Measurements from ENCODE around the gene DNHD1.

DNHD1 gene

GRCh38 chr11:6613496-6613895 lies 116.4 kb downstream of the DNHD1 start:
- no peak for DNase-seq (ENCODE audit: low read depth)
- H3K4me3 ChIP-seq (ENCODE audit: low read depth, low read length) = no peak overlapping the region
- no peak for TF ChIP-seq CTCF (IDR thresholded peaks at IDR 0.05; ENCODE audit: low read depth, low read length, missing control alignments)

- no peak overlapping the region for H3K4me3 ChIP-seq (ENCODE audit: low read depth, low read length)
- no peak for DNase-seq (ENCODE audit: low read depth)
- TF ChIP-seq CTCF (IDR thresholded peaks at IDR 0.05; ENCODE audit: low read depth, low read length, missing control alignments) = no peak
Measured at GRCh38 chr11:6614446-6614845, 117.4 kb downstream of the DNHD1 start.

GRCh38 chr11:6615046-6615445 lies 118.0 kb downstream of the DNHD1 start:
- TF ChIP-seq CTCF (IDR thresholded peaks at IDR 0.05; ENCODE audit: low read depth, low read length, missing control alignments) = no peak
- no peak overlapping the region for H3K4me3 ChIP-seq (ENCODE audit: low read depth, low read length)
- no peak for DNase-seq (ENCODE audit: low read depth)

GRCh38 chr11:6615882-6616585 lies 119.0 kb downstream of the DNHD1 start:
- DNase-seq (ENCODE audit: low read depth) = no peak
- H3K4me3 ChIP-seq (ENCODE audit: low read depth, low read length) = no peak overlapping the region
- no peak for TF ChIP-seq CTCF (IDR thresholded peaks at IDR 0.05; ENCODE audit: low read depth, low read length, missing control alignments)

- no peak for TF ChIP-seq CTCF (IDR thresholded peaks at IDR 0.05; ENCODE audit: low read depth, low read length, missing control alignments)
- H3K4me3 ChIP-seq (ENCODE audit: low read depth, low read length) = no peak overlapping the region
- DNase-seq (ENCODE audit: low read depth) = no peak
Measured at GRCh38 chr11:6616596-6617250, 119.6 kb downstream of the DNHD1 start.

- DNase-seq (ENCODE audit: low read depth) = no peak
- no peak for TF ChIP-seq CTCF (IDR thresholded peaks at IDR 0.05; ENCODE audit: low read depth, low read length, missing control alignments)
- no peak overlapping the region for H3K4me3 ChIP-seq (ENCODE audit: low read depth, low read length)
Measured at GRCh38 chr11:6617315-6617781, 120.3 kb downstream of the DNHD1 start.
